Tibial nerve (tissue), 4 donors: ENCODE results near the gene NFIL3.

ENCODE experiments used
- EP300 ChIP-seq, 2 donors: sonication (generic); formaldehyde crosslinking; IDR thresholded peaks; one replicate each; pipeline ENCODE4 v1.6.1; 2017; ENCODE audit warnings: antibody characterized with exemption in 2 of 2, mild to moderate bottlenecking in 1 of 2
- POLR2A ChIP-seq, 2 donors: fragments of 450-650 bp; IDR thresholded peaks; one replicate each; pipeline ENCODE4 v1.6.1; 2017; ENCODE audit warnings: antibody characterized with exemption in 2 of 2, mild to moderate bottlenecking in 2 of 2, moderate library complexity in 2 of 2
- TF ChIP-seq, protein P1 (sequence below), 5 experiments: fragments of 200-600 bp in 3 of 5; fragments of 450-650 bp in 2 of 5; sonication (generic) in 3 of 5; IDR thresholded peaks; one replicate each; pipeline ENCODE4 v1.5.1; 2016 to 2019; ENCODE audit warnings: antibody characterized with exemption in 5 of 5, mild to moderate bottlenecking in 3 of 5, moderate library complexity in 2 of 5

DNA sequence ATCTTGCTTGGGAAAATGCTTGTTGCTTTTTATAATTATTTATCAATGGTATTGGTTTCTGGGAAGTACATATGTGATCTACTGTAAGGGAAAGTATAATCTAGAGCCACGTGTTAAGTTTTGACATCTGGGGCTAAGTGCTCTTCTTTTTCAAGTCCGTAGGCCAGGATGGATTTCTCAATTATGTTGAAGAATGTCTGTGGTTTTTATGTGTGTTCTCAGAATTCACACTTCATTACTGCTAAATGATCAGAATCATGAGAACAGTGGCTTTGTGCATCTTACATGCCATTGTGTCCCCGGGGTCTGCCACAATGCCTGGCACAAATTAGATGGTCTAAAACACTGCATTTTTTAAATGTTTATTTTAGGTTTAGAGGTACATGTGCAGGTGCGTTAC lies 47.4 kb downstream of the NFIL3 start:
- TF ChIP-seq, protein P1, sequence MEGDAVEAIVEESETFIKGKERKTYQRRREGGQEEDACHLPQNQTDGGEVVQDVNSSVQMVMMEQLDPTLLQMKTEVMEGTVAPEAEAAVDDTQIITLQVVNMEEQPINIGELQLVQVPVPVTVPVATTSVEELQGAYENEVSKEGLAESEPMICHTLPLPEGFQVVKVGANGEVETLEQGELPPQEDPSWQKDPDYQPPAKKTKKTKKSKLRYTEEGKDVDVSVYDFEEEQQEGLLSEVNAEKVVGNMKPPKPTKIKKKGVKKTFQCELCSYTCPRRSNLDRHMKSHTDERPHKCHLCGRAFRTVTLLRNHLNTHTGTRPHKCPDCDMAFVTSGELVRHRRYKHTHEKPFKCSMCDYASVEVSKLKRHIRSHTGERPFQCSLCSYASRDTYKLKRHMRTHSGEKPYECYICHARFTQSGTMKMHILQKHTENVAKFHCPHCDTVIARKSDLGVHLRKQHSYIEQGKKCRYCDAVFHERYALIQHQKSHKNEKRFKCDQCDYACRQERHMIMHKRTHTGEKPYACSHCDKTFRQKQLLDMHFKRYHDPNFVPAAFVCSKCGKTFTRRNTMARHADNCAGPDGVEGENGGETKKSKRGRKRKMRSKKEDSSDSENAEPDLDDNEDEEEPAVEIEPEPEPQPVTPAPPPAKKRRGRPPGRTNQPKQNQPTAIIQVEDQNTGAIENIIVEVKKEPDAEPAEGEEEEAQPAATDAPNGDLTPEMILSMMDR (IDR thresholded peaks at IDR 0.05) = no peak
- TF ChIP-seq POLR2A (IDR thresholded peaks at IDR 0.05) (no peak), EP300 (IDR thresholded peaks at IDR 0.05) (no peak)
